HUES64 (cell line): ENCODE results near the gene MCTP1.

Experiments
- H3K27ac ChIP-seq: 2 replicates; pipeline ENCODE4 v1.7.0; 2013; ENCODE audit warnings: low read depth, low read length, inconsistent platforms
- H3K27me3 ChIP-seq: 2 replicates; pipeline ENCODE4 v1.6.1; 2013; ENCODE audit warnings: mild to moderate bottlenecking, low read length; ENCODE audit not compliant: insufficient read depth
- H3K36me3 ChIP-seq: 2 replicates; pipeline ENCODE4 v1.6.1; 2013; ENCODE audit warnings: mild to moderate bottlenecking, low read length; ENCODE audit not compliant: insufficient read depth
- H3K4me1 ChIP-seq: 2 replicates; pipeline ENCODE4 v1.6.1; 2013; ENCODE audit warnings: mild to moderate bottlenecking, low read length, moderate library complexity; ENCODE audit not compliant: insufficient read depth
- H3K4me3 ChIP-seq: 2 replicates; pipeline ENCODE4 v1.5.1; 2013; ENCODE audit warnings: mild to moderate bottlenecking, low read length, moderate library complexity
- H3K9ac ChIP-seq: 2 replicates; pipeline ENCODE4 v1.6.1; 2013; ENCODE audit warnings: mild to moderate bottlenecking, low read depth, low read length
- H3K9me3 ChIP-seq: 2 replicates; pipeline ENCODE4 v1.6.1; 2013; ENCODE audit warnings: low read depth, low read length; ENCODE audit not compliant: insufficient read depth
- WGBS: fragments of 150-250, 120-280 bp; methylation state at CpG from one replicate; pipeline ENCODE4 v1.1.7; 2013; ENCODE audit warnings: missing lambda C conversion rate; 5-methylcytosine and 5-hydroxymethylcytosine counted together

MCTP1 gene

GRCh38 chr5:94782383-94782782 is 502.5 kb downstream of the MCTP1 start:
- Histone ChIP-seq H3K36me3 (no peaks in the 10 kb centered on the region), H3K27ac (no peak overlapping the region), H3K27me3 (no peaks in the 10 kb centered on the region), H3K9me3 (no peaks in the 10 kb centered on the region), H3K4me1 (peaks cover 5% of the 10 kb centered on the region; the same call in 1 of the 2 replicates), H3K4me3 (no peak overlapping the region), H3K9ac (no peak overlapping the region)
- WGBS = 79% methylated on average over 3 of the region's 3 CpGs

DNA sequence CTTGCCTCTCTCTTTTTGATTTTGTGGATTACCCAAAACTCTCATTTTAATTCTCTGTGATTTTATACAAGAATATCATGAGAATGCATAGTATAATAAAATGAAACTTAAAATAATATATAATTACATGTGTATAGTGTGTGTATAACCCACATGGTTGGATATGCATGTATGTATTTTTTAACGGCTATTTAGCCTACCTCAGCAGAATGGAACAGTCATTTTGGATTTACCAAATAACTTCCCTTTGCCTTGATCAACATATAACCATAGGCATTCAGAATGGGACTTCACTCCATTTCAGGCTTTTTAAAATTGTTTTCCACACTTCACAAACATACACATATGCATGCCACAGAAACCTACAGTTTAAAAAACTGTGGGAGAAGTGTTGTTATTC is 505.2 kb downstream of the MCTP1 start:
- WGBS = 100% methylated on average over 1 of the region's 1 CpG
- no peaks in the 10 kb centered on the region; the same call in 1 of the 2 replicates for H3K4me1 ChIP-seq

GRCh38 chr5:94778732-94779131 is 506.2 kb downstream of the MCTP1 start:
- H3K4me1 ChIP-seq = no peaks in the 10 kb centered on the region; the same call in 1 of the 2 replicates
- H3K27me3 ChIP-seq = no peaks in the 10 kb centered on the region
- WGBS = 92% methylated on average over 3 of the region's 3 CpGs
- no peak overlapping the region for H3K27ac ChIP-seq
- no peak overlapping the region for H3K4me3 ChIP-seq
- H3K36me3 ChIP-seq = no peaks in the 10 kb centered on the region
- H3K9me3 ChIP-seq = no peaks in the 10 kb centered on the region
- no peak overlapping the region for H3K9ac ChIP-seq

More for the DNA sequence above, 505.2 kb downstream of the MCTP1 start:
- Histone ChIP-seq H3K36me3 (no peaks in the 10 kb centered on the region), H3K9me3 (no peaks in the 10 kb centered on the region), H3K9ac (no peak overlapping the region), H3K27me3 (no peaks in the 10 kb centered on the region), H3K27ac (no peak overlapping the region), H3K4me3 (no peak overlapping the region)

- Histone ChIP-seq H3K4me3 (no peak overlapping the region), H3K27me3 (no peaks in the 10 kb centered on the region), H3K4me1 (no peaks in the 10 kb centered on the region; the same call in 1 of the 2 replicates), H3K9ac (no peak overlapping the region), H3K27ac (no peak overlapping the region), H3K36me3 (no peaks in the 10 kb centered on the region), H3K9me3 (no peaks in the 10 kb centered on the region)
- WGBS = 90% methylated on average over 5 of the region's 5 CpGs
Measured at GRCh38 chr5:94778299-94778698, 506.6 kb downstream of the MCTP1 start.

DNA sequence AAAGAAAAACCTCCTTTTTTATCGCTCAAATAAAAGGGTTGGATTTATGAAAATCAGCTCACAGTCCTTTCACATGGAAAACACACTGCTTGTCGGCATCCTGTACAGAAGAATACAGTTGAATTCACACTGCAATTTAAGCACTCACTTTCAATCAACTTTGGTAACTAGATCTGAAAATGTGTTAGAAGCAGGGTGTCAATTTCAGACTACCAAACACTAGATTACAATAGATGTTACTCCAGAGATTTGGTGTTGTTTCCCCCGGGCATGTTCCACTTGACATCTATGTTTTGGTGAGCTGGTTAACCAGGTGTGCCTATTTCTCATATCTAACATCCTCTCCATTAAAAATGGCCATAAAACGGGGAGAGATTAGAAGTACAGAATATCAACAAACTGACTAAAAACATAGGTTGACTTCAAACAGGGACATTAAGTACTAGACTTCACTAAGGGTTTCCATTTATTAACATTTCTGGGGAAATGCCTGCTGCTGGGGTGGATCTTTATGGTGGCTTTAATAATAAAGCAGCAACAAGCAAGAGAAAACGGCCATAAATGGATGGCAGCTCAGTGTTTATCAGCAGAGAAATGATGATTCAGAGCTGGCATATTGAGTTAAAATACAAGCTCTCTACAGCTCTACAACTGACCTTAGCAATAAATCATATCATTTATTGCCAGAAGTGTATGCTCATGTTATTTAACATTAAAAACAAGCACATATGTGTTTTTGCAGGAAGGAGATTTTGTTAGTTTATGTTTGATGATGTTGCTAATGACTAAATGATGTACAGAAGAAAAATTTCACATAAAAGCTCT is 507.6 kb downstream of the MCTP1 start:
- 94% methylated on average over 5 of the region's 5 CpGs for WGBS
- Histone ChIP-seq H3K9me3 (no peaks in the 10 kb centered on the region), H3K4me3 (no peak overlapping the region), H3K27ac (no peak overlapping the region), H3K4me1 (no peaks in the 10 kb centered on the region; the same call in 1 of the 2 replicates), H3K36me3 (no peaks in the 10 kb centered on the region), H3K9ac (no peak overlapping the region), H3K27me3 (no peaks in the 10 kb centered on the region)

GRCh38 chr5:94776167-94776566 is 508.7 kb downstream of the MCTP1 start:
- H3K36me3 ChIP-seq = no peaks in the 10 kb centered on the region
- WGBS = 90% methylated on average over 5 of the region's 5 CpGs
- H3K9ac ChIP-seq = no peak overlapping the region
- H3K4me3 ChIP-seq = no peak overlapping the region
- no peak overlapping the region for H3K27ac ChIP-seq
- H3K9me3 ChIP-seq = no peaks in the 10 kb centered on the region
- no peaks in the 10 kb centered on the region for H3K27me3 ChIP-seq
- no peaks in the 10 kb centered on the region; the same call in 1 of the 2 replicates for H3K4me1 ChIP-seq

DNA sequence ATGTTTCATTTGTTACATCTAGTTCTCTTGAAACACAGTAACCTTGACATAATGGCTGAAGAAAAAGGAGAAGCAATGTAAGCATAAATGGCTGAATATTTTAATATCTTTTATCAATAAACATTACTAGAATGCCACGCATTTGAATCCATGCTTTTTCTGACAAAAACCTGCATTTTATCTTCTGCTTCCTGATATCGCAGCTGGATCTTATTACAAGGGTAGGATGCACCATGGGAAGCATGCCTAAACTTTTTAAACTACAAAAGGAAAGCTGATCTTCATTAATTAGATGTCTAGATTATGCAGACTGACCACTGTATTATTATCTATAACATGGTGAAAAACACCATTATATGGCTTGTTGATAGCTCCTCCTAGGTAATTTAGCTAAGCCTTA is 509.8 kb downstream of the MCTP1 start:
- Histone ChIP-seq H3K9me3 (no peaks in the 10 kb centered on the region), H3K4me3 (no peak overlapping the region), H3K27me3 (no peaks in the 10 kb centered on the region), H3K36me3 (no peaks in the 10 kb centered on the region), H3K4me1 (no peaks in the 10 kb centered on the region; the same call in 1 of the 2 replicates), H3K9ac (no peak overlapping the region), H3K27ac (no peak overlapping the region)
- 95% methylated on average over 2 of the region's 2 CpGs for WGBS

- no peaks in the 10 kb centered on the region for H3K9me3 ChIP-seq
- no peak overlapping the region for H3K27ac ChIP-seq
- H3K9ac ChIP-seq = no peak overlapping the region
- H3K4me1 ChIP-seq = no peaks in the 10 kb centered on the region; the same call in 1 of the 2 replicates
- H3K27me3 ChIP-seq = no peaks in the 10 kb centered on the region
- no peak overlapping the region for H3K4me3 ChIP-seq
- H3K36me3 ChIP-seq = no peaks in the 10 kb centered on the region
- 95% methylated on average over 2 of the region's 2 CpGs for WGBS
Measured at GRCh38 chr5:94771742-94772141, 513.2 kb downstream of the MCTP1 start.

- H3K9ac ChIP-seq = no peak overlapping the region
- H3K27me3 ChIP-seq = no peaks in the 10 kb centered on the region
- no peaks in the 10 kb centered on the region for H3K36me3 ChIP-seq
- H3K9me3 ChIP-seq = no peaks in the 10 kb centered on the region
- H3K4me3 ChIP-seq = no peak overlapping the region
- H3K4me1 ChIP-seq = no peaks in the 10 kb centered on the region
- 92% methylated on average over 7 of the region's 7 CpGs for WGBS
- H3K27ac ChIP-seq = no peak overlapping the region
Measured at GRCh38 chr5:94769996-94770395, 514.9 kb downstream of the MCTP1 start.

GRCh38 chr5:94761786-94762185 is 523.1 kb downstream of the MCTP1 start:
- Histone ChIP-seq H3K4me1 (no peaks in the 10 kb centered on the region), H3K4me3 (no peak overlapping the region), H3K36me3 (no peaks in the 10 kb centered on the region), H3K9ac (no peak overlapping the region), H3K27ac (no peak overlapping the region), H3K27me3 (no peaks in the 10 kb centered on the region), H3K9me3 (no peaks in the 10 kb centered on the region)
- WGBS = 94% methylated on average over 4 of the region's 4 CpGs

GRCh38 chr5:94761055-94761454 is 523.8 kb downstream of the MCTP1 start:
- H3K27me3 ChIP-seq = no peaks in the 10 kb centered on the region
- H3K9me3 ChIP-seq = no peaks in the 10 kb centered on the region
- no peak overlapping the region for H3K4me3 ChIP-seq
- H3K27ac ChIP-seq = no peak overlapping the region
- no peaks in the 10 kb centered on the region for H3K4me1 ChIP-seq
- 85% methylated on average over 1 of the region's 1 CpG for WGBS
- H3K9ac ChIP-seq = no peak overlapping the region
- no peaks in the 10 kb centered on the region for H3K36me3 ChIP-seq
